NCI-H460 (cell line): Measurements from ENCODE around the gene MAGEF1. TPM values are rescaled to one million over a fixed set of nuclear protein-coding genes. Genes with fewer than 3 reads are reported as not detected.

Experiments used
- DNase-seq: peaks from one replicate; pipeline ENCODE4 v3.0.0-alpha.2; 2016; ENCODE audit warnings: low read depth; ENCODE audit errors: extremely low read depth
- total RNA-seq: library from RNA; depleted of rRNA; stranded (reverse); fragments of >200 nt; shearing (Covaris generic); gene quantifications from 2 replicates; pipeline ENCODE4 v1.2.3, GENCODE V29; 2014

Gene MAGEF1
- total RNA-seq, 1 experiment from 2014 or later, result 13.6 TPM

DNA sequence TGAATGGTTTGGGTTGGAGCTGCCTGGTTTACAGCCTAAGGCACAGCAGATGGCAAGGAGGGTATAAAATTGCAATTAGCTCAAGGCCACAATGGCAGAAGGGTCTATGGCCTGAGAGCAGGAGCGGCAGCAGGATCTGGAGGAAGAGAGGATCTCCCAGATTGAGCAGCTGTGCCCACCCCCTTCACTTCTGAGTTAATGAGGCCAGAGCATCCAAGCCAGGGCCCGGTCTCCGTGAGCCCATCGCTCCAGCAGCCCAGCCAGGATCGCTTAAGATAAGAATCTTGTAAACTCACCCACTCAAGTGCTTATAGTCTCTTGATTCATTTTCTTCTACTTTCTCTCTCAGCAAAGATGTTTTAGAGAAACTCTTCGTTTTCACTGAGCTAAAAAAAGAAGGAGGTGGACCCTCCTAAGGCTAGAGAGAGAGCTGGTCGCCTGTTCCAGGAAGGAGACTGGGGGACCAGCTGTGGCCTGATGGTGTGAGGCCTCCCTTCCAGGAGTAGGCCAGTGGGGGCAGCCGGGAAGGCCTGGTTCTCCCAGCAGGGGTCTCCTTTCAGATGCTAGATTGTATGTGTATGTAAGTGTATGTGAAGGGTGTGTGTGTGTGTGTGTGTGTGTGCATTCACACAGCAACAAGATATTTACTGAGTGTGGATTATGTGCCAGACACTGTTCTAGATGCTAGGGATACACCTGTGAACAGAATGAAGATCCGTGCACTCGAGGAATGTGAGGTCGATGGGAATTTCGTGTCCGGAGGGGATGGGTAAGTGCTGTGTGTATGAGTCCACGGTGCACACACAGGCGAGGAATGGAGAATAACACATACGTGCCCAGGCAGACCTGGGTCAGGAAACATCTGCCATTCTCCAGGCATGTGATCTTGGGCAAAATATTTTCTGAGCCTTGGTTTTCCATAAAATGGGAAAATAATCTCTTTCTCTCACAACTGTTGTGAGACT is 18.6 kb downstream of the MAGEF1 start:
- no peak for DNase-seq

DNA sequence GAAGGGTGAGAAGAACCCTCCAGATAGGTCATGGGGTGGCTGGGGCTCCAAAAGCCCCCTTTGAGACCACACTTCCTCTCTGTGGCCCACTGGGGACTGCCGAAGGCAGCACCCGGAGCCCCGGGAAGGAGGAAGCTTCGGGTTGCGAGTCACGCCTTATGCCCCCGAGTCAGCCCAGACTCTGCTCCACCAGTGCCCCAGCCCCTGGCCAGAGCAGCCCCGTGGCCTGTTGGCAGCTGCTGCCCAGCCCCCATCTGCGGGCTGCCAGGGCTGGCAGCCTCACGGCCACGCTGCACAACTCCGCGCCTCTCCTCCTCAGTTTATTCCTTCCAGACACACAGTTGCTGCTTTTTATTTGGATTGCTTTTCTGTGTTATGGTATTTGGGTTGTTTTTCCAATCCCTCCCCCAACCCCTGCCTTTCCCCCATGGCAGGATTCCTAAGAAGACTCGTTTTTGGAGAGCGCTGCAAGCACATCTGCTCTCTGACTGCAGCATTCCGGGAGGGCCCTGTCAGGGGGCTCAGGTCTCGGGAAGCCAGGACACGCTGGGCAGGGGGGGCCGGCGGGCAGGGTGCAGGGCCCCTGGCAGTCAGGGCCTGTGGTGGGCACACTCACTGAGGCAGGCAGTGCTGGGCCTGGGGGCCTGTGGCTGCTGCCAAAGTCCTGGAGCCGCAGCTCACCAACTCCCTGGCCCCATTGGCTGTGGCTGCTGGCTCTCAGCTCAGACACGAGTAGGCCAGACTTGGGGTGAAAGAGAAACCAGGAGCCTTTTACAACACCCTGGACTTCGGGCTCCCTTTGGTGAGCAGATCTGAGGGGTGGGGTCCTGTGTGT is 20.2 kb downstream of the MAGEF1 start:
- DNase-seq, result no peak

DNA sequence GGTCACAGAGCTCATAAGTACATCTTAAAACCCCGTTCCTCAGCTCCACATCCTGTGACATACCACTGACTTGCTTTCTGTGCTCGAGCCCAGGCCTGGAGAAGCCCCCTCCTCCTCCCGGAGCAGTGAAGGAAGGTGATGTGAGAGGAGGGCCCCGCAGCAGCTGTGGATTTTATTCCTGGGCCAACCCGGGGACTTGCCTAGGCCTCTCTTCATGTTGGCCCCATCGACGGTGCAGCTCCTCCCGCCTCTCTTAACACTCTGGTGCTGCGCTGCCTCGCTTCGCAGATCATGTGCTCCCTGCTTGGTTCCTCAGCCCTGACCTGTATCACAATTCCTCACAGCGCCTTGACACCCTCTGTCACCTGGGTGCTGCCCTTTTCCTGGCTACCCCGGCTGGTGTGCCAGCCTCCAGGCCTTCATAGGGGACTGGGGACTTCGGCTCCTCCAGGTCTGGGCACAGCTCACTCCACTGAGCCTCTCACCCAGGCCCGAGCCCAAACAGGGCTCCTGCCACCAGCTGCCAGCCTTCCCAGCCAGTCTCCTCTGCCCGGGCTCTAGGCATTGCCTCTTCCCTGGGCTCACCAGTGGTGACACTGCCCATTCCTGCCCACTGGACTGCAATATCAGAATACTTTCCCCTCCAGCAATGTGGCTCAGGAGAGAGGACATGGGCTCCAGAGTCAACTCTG is 21.5 kb downstream of the MAGEF1 start:
- DNase-seq, result no peak

DNA sequence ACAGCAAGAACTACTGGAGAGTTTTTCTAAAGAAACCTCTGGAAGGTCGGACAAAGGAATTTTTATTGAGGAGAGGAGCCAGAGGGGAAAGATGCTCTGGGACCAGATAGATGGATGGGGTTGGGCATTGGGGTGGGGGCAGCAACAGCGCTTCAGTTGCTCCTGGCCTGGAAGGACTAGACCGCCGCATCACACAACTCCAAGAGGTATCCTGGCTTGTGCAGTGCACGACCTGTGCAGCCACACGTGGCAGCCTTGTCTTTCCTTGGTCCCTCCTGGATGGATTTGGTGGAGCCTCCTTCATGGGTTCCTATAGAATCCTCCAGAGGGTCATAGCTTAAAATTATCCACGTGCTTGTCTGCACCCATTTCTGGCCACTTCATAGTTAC is 23.0 kb downstream of the MAGEF1 start:
- no peak for DNase-seq

DNA sequence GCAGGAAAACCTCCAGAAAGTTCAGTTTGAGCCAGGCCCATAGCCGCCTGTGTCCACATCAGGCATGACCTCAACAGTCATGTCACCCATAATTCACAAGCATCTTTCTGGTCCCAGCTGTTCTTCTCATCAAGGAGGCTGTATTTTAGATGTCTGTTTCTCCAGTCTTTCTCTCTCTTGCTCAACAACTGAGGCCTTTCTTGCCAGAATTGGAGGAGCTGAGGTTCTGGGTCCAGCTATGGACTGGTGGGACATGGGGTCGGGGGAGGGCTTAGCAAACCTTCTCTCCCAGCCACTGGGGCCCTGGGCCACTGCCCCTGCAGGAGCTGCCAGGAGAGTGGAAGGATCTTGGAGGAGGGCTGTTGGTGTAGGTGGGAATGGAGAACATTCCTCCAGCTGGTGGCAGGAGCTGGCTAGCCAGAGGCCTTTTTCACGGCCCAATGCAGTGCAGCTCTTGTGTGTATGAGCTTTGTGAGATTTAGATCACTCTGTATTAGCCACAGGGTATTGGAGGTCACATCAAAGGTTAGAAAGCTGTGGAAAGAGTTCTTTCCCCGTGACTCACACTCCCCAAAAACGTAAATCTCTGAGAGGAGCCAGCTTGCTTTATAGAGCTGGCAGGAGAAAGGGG is 23.5 kb downstream of the MAGEF1 start:
- no peak for DNase-seq

DNA sequence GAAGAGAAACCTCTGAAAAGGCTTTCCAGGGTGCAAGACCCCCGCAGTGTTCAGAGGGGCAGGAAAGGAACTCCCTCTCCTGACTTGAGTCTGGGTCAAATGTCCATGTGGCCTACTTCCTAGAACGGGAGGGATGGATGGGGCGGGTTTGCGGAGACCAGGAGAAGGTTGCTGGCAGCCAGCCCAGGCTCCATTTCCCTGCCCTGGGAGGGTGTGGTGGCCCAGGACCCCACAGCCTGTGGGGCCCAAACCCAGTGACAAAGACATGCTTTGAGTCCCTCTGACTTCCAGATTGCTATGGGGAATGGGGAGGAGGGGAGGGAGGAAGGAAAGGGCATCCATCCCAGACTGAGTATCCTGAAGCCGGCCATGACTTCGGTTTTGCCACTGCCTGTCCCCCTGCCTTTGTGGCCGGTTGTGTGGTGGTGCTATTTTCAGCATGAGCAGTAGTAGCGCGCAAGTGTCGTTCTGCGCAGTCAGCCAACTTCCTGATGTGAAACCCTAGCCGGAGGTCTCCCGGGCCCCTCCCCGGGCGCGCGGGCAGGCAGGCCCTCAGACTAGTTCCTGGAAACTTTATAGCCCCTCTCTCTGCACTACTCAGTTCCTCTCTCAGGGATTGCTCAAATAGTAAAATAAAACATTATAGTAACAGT is 24.4 kb downstream of the MAGEF1 start:
- DNase-seq, result no peak

DNA sequence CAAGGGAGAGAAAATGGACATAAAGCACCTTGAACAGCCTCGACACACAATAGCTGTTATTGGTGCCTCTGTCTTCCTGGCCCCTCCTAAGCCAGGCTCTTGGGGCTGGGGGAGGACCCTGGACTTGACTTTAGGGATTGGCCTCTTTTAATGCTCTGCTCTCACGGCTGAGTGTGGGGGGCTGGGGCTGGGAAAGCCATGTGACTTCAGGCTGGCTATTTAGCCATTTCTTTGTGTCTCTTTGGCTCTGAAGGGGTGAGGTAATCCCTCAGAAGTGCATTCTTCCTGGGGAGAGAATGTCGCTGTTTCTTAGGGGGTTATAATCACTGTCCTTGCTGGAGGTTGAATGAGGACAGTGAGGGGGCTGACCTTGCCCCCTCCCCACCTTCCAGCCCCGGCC is 26.2 kb downstream of the MAGEF1 start:
- no peak for DNase-seq

DNA sequence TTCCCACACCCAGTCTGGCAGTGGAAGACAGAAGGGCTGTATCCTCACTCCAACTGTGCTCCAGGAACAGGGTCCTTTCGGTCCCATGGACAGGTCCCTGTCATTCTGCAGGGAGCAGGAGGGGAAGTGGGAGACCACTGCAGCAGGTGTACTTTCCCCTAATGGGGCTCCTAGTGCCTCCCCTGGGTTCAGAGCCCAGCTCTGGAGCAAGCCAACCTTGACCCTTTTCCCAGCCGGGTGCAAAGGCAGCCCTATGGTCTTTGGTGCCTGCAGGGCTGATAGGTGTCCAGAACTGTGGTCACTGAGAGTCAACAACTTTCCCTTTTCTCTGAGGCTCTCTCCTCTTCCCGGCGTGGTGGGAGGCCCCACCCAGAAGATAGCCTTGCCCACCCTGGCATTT is 26.8 kb downstream of the MAGEF1 start:
- DNase-seq, result no peak

DNA sequence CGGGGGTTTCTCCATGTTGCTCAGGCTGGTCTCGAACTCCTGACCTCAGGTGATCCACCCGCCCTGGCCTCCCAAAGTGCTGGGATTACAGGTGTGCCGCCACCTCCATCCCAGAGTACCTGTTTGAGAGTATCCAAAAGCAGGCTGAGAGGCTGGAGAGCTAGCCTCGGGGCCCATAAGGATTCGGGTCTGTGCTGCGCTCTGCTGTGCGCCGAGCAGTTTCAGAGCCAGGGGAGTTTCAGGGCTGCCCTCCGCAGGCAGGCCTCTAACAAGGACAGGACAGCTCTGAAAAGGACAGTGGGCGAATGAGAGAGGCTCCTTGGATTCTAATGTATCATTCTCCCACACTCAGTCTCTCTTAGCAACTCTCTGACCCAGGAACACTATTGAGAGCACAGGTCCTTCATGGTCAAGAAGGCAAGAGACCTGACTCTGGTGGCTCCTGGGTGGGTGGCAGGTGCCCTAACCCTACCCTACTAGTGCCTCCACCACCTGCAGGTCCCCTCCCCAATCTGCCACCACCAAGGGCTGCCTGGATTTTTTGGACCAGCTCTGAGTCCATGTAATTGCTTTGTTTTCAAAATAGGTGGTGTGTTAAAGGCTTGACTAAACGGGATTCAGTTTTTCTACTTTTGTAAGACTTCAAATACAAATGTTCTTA is 27.8 kb downstream of the MAGEF1 start:
- DNase-seq, result no peak

DNA sequence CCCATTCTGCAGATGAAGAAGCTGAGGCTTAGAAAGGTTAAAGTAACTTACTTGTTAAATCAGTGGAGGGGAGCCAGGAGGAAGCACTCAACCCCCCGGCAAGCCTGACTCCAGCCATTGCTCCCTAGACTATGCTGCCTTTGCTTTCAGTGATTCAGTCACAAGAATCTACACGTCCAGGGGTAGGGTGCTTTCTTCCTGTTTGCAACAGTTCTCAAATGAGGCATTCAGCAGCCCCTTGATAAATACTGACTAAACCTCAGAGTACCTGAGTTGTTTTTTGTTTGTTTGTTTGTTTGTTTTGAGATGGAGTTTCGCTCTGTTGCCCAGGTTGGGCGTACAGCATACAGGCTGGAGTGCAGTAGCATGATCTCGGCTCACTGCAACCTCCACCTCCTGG is 28.6 kb downstream of the MAGEF1 start:
- DNase-seq, result no peak

DNA sequence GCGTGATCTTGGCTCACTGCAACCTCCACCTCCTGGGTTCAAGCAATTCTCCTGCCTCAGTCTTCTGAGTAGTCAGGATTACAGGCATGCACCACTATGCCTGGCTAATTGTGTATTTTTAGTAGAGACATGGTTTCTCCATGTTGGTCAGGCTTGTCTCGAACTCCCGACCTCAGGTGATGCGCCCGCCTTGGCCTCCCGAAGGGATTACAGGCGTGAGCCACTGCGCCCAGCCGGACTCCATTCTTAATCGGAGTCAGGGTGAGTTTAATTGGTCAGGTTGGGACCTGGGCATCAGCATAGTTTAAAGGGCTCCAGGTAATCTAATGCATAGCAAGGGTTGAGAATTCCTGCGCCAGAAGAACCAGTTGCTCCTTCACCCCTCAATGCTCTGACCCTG is 29.2 kb downstream of the MAGEF1 start:
- DNase-seq, result no peak

DNA sequence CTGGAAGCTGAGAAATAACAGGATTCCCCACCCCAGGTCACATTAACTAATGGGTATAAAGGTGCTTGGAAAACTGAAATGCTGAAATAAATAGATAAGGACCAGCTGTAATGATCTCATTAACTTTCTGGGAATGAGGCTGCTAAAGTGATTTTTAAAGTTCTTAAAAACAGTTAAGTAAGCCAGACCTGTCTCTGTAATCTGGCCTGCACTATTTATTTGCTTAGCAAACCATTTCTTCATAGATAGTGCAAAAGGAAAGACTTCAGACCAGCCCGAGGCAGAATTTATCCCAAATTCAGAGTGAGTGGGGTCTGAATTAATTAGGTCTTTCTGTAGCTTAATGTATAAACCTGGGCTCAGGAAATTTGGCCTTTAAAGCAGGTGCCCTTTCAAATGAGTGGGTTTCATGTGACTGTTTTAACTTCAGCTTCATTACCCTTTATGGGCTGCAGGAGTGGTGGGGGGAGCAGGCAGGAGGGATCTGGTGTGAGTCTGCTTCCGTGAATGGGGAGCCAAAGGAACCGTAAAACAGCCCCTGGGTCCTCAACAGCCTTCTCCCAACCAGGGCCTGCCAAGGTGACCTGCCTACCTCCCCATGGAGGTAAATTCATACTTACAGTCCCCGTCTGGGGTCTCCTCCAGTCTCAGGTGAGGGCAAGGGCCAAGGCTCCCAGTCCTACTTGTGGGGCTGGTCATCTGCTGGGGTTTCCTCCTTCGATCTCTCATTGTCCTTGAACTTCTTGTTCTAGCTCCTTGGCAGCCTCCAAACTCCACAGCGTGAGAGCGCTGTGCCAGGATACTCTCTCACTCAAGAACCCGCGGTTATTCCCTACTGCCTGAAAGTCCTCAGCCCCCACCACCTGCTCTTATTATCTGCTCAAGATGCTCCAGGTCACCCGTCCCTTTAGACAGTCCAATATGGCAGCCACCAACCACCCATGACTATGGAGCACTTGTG is 31.2 kb downstream of the MAGEF1 start:
- DNase-seq, result no peak

DNA sequence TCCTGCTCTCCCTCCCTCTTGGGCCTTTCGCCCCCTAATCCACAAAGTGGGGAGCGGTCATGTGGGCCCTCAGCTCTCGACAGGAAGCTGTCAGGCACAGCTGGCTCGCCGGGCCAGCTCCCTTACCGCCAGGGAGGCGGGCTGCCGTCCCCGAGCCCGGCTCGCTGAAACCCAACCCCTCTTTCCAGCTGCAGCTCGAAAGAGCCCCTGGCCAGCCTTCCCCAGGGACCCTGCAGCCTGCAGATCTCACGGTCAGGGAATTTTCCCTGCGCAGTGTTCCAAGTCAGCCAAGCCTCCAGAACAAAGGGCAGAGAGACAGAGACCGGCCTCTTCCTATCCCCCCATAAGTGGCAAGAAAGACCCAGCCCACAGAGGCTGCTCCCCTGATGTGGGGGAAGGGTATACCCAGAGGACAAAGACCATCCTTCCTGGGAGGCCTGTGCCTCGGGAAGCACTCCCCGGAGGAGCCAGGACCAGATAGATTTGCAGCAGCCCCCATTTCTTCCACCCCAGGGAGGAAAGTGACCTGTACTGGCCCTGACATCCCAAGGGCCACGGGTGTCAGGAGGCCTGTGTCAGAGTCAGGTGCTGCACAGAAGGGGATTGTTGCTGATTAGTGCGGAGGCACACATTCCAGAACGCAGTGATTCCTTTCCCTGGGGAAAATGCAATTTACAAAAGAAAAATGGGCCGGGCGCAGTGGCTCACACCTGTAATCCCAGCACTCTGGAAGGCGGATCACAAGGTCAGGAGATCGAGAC is 32.6 kb downstream of the MAGEF1 start:
- no peak for DNase-seq

DNA sequence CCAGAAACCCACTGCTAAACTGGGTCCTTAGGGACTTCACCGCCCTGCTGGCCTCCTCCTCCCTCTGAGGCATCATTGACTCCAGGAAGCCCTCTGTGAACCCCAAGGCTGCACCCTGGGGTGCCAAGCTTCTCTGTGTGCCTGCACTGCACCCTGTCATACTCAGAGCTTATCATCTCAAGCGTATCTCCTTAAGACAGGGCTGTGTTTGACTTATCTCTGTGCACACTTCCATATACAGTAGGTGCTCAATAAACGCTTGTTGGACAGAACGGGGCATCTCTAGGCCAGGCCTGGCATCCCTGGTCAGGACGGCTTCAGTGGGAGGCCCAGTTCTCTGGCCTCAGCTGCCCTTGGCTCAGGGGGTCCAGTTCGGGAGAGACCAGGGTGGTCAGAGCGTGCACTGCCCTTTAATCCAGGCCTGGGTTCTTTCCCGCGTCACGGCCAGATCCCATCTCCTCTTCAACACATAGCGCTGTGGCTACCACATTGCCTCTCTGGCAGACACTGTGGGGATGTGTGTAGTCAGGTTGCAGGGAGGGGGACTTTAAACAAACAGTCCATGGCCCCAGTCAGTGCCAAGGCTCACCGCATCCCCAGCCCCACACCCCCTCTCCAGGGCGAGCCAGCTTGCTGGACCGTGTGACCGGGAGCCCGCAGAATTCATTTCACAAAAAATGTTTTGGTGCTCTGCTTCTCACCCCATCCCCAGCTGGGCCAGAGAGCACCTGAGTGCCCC is 33.4 kb downstream of the MAGEF1 start:
- DNase-seq, result no peak

DNA sequence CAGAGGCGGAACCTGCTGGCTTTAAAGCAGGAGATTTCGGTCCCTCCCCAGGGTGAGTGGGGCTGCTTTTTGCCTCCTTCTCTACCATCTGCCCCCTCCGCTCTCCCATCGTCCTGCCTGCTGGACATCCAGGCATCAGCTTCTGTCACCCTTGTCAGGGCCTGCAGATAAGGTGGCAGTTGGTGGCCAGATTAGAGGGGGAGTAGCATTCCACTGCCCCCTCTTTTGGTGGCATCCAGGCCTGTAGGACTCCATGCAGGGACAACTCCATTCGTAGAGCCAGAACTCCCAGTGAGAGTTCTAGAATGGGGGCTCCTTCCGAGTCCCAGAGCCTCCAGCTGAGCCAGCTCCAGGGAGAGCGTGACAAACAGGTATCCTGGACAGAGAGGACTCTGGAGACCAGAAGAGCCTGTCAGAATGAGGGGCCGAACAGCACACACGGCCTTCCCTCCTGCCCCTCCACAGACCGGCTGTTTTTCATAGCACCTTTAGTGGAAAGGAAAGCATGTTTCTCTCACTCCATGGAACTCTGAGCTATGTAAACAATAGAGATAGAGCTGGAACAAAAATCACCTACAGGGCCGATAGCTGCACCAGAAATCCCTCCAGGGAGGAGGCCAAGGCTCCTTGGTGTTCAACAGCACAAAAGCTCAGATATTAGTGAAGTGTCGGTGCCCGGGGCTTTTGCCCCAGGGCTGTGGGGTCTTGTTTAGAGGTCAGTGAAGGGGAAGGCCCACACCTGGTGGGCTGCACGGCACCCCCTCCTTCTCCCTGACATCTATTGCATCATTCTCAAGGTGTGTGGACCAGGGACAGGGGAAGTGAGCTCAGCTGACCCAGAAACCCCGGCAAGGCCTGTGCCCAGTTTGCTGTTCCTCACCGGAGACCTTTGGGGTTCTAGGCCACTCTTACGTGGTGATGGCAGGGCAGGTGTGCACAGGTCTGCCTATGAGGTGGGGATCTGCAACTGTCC is 34.2 kb downstream of the MAGEF1 start:
- no peak for DNase-seq

DNA sequence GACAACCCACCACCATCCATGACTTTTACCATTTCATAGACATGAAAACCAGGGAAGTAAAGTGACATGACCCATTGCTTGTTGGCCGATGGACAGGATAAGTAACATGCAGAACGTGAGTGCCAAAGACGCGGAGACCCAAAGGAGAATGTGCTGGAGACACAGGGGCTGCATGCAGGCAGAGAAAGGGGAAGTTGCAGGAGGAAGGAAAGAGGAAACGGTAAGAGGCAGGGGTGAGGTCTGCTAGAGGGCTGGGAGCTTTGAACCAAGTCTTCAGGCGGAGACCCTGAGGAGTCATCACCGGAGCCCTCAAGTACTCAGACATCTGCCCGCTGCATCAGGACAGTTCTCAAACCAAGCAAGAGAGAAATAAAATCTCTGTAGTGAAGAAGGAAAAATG is 34.9 kb downstream of the MAGEF1 start:
- DNase-seq, result no peak
